DMS 273 (cell line): Measurements from ENCODE around the gene SUFU.

Experiments used
- DNase-seq: peaks from one replicate; lab custom pipeline; 2025; ENCODE audit not compliant: unreplicated experiment; lab: John Stamatoyannopoulos, UW

SUFU gene

GRCh38 chr10:102632394-102633111 is 128.8 kb downstream of the SUFU start:
- no peak for DNase-seq

- DNase-seq, result no peak
Observed at GRCh38 chr10:102633287-102633686, 129.5 kb downstream of the SUFU start.

- DNase-seq, result no peak
Observed at GRCh38 chr10:102633848-102634247, 130.1 kb downstream of the SUFU start.

DNA sequence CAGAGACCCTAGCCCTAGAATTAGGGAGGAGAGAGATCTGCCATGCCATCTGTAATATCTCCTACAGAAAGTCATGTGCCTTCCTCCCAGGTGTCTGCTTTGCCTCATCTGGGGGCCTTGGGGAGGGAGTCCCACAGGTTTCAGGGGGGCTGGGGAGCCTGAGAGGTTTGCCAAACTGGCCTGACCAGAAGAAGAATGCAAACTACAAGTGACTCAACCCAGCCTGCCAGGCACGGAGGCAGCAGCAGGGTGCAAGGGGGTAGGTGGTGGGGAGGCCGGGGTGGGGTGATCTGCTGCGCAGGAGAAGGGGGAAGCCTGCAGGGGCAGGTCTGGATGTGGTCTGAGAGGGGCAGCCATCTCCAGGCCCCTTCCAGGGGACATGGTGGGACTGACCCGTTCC is 130.9 kb downstream of the SUFU start:
- no peak for DNase-seq

DNA sequence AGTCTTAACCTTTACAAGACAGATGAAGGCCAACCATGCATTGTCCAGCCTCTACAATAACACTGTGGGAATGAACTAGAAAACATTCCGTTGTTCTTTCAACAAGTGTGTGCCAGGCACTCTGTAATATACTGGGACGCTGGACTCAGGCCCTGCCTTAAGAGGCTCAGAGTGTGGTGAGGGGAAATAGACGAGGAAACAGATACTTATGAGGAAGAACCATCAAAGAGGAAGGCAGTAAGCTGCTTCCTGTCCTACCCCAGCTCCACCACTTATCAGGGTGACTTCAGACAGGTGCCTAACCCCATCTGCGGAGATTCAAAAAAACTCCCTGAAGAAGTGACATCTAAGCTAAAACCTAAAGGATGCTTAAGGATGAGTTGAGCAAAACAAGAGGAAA is 131.6 kb downstream of the SUFU start:
- DNase-seq, result no peak

DNA sequence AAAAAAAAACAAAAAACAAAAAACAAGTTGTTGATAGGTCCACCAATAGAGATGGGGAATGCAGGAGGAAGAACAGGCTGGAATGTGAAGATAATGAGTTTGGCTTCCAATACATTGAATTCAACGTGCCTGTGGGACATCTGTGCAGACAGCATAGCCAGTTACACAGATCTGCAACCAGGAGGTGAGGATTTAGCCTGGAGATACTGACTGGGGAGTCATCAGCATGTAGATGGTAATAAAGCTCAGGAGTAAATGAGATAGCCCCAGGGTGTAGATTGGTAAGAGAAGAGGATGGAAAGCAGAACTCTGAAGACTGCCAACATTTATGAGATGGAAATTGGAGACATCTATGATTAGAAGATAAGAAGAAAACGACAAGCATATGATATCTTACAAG is 135.8 kb downstream of the SUFU start:
- no peak for DNase-seq

DNA sequence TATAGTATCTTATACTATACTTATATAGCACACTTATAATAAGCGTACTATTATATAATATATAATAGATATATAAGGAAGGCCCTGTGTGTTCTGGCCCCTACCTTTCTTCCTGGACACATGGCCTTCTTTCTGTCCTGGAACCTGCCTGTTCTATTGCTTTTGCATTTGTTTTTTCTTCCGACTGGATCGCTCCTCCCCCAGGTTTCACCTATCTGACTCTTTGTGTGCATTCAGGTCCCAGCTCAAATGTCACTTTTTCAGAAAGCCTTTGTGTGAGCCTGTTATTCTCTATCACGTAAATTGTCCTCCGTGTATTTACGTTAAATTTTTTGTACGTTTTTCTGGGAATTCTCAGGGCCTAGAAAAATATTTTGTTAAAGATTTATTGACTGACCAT is 137.6 kb downstream of the SUFU start:
- no peak for DNase-seq

DNA sequence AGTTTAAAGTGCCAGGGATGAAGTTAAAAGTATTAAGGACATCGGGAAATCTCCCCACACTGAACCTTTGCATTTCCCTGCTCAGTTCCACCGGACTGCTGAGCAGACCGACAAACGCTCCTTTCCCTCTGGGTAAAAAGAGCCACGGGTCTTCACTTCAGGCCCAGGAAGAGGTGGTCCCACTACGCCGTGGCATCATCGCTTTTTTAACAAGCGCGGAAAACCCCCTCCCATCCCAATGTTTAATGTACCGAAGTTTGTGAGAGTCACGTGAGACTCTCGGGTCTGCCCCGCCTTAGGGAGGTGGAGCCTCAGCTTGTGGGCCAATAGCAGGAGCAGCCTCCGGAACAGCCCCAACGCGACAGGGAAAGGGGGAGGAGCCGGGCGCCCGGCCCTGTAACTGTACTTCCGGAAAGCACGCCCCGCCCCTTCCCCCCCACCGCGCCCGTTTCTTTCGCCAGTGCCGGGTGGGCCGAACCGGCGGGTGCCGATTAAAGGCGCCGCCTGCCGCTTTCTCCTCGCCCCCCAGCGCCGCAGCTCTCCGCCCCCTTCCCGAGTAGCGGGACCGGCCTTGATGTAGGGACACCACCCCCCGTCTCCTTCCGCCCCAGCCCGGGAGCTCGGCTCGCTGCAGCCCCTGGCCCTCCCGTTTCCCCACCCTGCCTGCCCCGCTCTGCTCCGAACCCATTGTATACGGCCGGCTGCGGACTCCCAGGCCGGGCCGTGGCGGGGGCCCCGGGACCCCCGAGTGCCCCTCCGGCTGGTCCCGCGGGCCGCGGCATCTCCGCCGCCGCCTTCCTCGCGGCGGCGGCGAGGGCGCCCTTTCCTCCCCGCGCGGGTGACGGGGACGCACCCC is 138.3 kb downstream of the SUFU start:
- DNase-seq, result peak; percentile 96

DNA sequence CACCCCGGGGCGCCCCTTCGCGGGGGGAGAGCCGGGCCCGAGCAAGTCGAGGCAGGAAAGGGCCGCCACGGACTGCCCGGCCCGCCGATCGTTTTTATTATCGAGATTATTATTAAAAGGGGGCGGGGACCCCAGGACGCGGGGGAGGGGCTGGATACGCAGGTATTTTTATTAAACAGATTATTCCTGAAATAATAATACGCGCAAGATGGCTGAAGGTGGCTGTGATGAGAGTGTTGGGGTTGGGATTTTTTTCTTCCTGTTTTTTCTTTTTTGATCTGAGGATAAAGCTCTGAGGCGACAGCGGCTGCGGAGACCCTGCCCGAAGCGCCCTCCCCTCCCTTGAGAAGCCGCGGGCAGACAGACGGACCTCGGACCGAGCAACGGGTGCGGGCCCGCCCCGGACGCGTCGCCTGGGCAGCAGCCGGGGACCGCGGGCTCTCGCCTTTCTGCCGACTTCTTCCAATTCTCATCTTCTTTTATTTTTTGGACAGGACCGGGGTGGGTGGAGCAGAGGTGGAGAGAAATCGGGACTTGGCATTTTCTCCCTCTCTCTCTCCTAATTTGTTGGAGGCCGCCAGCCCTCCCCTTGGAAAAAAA is 139.1 kb downstream of the SUFU start:
- peak; percentile 75 for DNase-seq

- peak; percentile 79 for DNase-seq
Observed at GRCh38 chr10:102643336-102644065, 139.7 kb downstream of the SUFU start.

GRCh38 chr10:102644066-102644645 is 140.4 kb downstream of the SUFU start, which contains the start of gene TRIM8:
Gene TRIM8 (plus strand): TSS chr10:102644479. CDS start chr10:102644618, 139 bp downstream.
- DNase-seq, result peak; percentile 83

DNA sequence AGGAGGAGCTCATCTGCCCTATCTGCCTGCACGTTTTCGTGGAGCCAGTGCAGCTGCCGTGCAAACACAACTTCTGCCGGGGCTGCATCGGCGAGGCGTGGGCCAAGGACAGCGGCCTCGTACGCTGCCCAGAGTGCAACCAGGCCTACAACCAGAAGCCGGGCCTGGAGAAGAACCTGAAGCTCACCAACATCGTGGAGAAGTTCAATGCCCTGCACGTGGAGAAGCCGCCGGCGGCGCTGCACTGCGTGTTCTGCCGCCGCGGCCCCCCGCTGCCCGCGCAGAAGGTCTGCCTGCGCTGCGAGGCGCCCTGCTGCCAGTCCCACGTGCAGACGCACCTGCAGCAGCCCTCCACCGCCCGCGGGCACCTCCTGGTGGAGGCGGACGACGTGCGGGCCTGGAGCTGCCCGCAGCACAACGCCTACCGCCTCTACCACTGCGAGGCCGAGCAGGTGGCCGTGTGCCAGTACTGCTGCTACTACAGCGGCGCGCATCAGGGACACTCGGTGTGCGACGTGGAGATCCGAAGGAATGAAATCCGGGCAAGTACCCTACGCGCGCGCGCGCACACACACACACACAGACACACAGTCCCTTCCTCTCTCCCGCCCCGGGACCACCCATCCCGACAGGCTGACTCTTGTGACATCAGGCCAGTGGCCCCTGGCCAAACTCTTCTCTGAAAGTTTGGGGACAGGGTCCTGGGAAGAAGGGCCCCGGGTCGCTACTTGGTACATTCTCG is 141.0 kb downstream of the SUFU start:
- DNase-seq, result peak; percentile 93

- peak; percentile 61 for DNase-seq
Observed at GRCh38 chr10:102645388-102645740, 141.6 kb downstream of the SUFU start.

DNA sequence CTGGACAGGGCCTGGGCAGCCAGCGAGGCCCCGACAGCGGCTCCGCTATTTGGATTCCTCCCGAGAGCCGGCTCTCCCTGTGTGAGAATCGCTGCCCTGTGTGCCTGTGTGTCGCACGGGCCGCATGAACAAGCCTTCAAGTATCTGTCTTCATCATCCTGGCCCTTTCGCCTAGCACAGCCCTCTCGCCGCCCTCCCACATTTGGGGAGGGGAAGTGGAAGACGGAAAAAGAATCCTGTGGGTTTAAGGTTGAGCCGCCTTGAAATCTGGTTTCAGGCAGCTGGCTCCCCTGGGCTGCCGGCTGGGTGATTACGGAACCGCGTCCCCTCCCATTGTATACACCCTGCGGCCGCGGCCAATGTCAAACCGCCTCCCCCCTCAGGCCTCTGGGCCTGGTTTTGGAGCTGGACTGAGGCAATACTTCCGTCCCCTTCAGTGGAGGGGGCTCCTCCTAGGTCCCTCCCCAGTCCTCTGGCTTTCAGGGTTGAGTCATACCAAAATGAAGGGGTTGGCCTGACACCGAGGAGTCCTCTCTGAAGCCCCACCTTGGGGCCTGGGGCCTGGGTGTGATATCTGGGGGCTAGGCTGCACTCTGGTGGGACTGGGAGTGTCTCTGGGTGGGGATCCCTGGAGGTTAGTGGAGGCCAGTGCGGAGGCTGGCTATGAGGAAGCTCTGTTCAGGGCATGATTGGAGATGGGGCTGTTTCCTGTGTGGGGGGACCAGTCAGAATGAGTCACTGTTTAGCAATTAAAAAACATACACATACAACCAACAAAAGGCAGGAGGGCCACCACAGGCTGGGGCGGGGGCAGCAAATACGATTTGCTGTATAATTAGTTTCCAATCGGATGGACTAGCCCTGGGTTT is 142.2 kb downstream of the SUFU start:
- peak; percentile 71 for DNase-seq

DNA sequence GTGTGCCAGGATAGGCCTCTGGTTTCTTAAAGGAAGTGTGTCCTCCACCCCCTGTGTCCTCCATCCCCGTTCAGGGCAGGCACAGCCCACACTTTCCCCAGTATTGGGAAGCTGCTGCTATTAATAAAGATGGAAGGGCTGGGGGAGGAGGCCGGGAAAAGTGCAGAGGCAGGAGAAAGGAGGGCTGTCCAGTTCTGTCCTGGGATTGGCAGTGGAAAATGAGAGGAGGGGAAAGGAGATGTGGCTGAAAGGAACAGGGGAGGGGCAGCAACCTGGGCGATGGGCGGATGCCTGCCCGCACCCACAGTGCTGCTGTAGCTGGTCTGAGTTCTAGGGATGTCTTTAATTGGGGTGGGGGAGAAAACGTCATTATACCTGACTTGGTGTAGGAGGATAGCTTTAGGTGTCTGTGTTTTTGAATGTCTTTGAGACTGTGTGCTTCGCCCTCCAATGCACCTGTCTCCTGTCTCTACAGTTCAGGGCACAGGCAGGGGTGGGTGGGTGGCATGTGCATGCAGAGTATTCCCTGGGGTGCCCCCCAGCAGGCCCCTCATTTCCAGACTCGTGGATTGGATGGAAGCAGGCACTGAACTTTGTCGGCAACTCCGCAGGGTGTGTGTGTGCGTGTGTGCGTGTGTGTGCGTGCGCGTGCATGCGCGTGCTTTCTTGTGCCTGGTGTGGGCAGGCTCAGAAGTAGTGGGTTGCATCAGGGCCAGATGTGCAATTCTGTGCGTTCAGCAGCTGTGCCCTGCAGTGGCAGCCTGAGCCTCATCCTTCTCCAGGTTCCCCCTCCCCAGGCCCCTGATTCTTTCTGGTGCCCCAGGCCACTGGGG is 143.1 kb downstream of the SUFU start:
- DNase-seq, result peak; percentile 42

DNA sequence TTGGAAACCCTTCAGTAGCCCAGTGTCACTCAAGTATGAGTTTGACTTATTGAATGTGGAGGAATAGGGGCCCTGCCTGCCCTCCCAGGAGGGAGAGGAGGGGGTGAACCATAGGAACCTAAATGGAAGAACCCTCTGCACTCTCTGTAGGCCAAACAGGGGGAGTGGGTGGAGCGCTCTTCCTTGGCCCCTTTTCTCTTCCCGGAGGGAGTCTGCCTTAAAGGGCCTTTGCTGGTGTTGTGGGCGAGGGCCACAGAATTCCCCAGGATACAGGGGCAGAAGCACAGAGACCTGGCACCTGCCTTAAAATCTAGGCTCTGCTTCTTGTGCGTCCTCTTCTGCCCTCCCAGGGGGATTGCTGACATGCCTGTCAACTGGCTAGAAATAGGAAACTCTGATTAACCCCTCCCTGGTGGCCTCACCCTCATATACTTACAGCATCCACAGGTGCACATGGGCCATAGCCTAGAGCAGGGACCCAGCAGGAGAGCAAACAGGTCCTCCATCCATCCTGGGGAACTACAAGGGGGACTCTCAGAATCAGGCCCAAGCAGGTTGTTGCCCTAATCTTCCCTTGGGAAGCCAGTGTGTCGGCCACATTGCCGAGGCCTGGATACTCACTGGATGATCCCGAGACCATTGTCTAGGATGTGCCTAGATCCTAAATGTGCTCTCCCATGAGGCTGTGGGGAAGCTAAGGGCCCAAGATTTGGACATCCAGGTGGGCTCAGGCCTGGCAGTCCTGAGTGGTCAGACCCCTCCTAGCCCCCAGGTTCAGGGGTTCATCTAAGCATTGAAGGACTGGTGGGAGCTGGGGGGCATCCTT is 143.9 kb downstream of the SUFU start:
- no peak for DNase-seq

DNA sequence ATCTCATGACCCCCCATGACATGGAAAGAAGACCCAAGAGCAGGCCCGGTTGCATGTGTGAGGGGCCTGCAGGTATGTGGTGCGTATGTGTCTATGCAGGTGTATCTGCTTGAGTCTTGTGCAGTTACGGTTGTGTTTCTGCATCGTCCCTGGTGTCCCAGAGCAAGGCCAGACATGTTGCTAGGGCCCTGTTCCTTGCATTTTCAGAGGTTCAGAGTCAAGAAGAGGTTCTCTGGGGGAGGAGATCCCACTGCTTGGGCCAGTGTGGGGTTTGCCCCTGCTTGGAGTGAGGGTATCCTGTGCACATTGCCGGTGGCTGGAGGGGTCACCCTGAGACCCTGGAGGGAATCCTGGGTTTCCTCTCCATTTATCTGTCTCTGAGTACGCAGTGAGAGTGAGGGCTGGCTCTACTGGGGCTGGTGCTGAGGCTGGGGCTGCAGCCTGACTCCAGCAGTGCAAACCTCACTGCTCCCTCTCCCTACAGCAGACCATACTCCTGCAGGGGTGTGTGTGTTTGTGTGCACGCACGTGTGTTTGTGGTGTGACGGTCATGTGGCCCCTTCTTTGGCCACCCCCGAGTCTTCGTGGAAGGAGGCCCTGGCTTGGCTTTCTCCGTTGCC is 144.6 kb downstream of the SUFU start:
- DNase-seq, result no peak
